Activated T-cell treated with anti-CD3 and anti-CD28 coated beads, Interleukin-2, amount 50 U/mL, for 4 hours (primary cell): ENCODE data around the gene BPIFA1. TPM values are rescaled to one million over a fixed set of nuclear protein-coding genes. Genes with fewer than 3 reads are reported as not detected.

Source experiments
- ATAC-seq, 2 donors: fragments of 200-7000 bp; cut with Tn5 transposase; one replicate each; pipeline ENCODE4 v1.10.0; 2021
- DNase-seq: peaks from one replicate; pipeline ENCODE4 v3.0.0-alpha.2; 2020
- H3K27me3 Mint-ChIP-seq: one replicate; pipeline ENCODE4 v1.8.0; 2021; ENCODE audit warnings: low read depth, mixed read lengths
- H3K36me3 Mint-ChIP-seq: one replicate; pipeline ENCODE4 v1.8.0; 2022; ENCODE audit warnings: mixed read lengths; ENCODE audit not compliant: insufficient read depth
- H3K4me1 Mint-ChIP-seq: one replicate; pipeline ENCODE4 v1.8.0; 2021; ENCODE audit warnings: low read depth, mixed read lengths
- H3K4me3 Mint-ChIP-seq: one replicate; pipeline ENCODE4 v1.8.0; 2021; ENCODE audit warnings: mild to moderate bottlenecking, moderate library complexity, mixed read lengths
- H3K9me3 Mint-ChIP-seq: one replicate; pipeline ENCODE4 v1.8.0; 2021; ENCODE audit warnings: mixed read lengths
- total RNA-seq, 3 donors: library from RNA; stranded (reverse); gene quantifications; one replicate each; pipeline ENCODE4 v1.2.1, GENCODE V29; 2021

BPIFA1 gene
- not detected for total RNA-seq

DNA sequence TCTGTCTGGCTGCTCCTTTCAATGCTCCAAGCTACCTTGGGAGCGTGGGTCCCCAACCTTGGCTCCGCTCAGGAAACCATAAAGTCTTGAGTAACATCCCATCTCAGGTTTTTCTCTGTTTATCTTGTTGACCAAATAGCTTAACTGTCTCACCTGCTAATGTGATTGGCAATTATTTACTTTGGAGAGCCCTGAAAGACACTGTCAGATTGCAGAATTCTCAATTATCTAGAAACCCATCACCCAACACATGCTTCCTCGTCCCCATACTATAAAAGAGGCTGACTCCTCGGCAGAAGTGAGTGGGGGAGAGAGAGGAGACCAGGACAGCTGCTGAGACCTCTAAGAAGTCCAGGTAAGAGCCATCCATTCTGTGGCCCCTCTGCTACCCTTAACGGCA lies at the start of gene BPIFA1:
TSS of gene BPIFA1 (plus strand) at position 301 of the 400 bp plus-strand sequence. CDS start 1,716 bp downstream, outside the sequence.
- no peaks in the 10 kb centered on the region for H3K9me3 Mint-ChIP-seq
- no peak for DNase-seq
- H3K27me3 Mint-ChIP-seq = peaks cover 13% of the 10 kb centered on the region
- no peaks in the 10 kb centered on the region for H3K36me3 Mint-ChIP-seq
- H3K4me3 Mint-ChIP-seq = no peak within 1 kb of the TSS
- H3K4me1 Mint-ChIP-seq = peaks cover 9% of the 10 kb centered on the region
- ATAC-seq = no peak

DNA sequence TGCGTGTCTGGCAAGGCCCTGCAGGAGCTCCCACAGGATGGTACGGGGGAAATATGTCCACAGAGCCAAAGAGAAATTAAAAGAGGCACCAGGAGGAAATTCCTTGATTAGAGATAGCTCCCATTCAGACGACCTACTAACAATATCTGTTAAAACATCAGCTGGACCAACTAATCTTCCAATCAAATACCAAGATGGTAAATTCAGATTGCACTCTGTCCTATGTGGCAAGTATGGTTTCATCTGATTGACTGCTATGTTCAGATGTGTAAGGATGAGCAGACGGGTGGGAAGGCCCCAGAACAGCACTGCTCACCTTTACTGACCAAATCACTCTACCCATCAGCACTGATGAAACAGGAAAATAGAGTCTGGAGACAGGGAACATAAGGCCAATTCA lies 48.3 kb upstream of the BPIFA1 start:
- no peak for ATAC-seq
- no peak overlapping the region for H3K4me3 Mint-ChIP-seq

DNA sequence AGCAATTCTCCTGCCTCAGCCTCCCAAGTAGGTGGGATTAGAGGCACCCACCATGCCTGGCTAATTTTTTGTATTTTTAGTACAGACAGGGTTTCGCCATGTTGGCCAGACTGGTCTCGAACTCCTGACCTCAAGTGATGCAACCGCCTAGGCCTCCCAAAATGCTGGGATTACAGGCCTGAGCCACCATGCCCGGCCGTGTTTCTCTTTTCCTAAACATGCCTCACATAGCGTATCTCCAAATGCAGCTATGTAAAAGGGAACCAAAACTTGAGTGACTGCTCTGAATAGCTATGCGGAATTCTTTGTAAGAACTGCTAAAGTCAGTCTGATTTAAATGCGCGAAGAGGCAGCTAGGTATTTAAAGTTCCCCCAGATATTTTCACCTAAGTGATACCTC lies 47.4 kb upstream of the BPIFA1 start:
- peaks cover 10% of the 10 kb centered on the region for H3K27me3 Mint-ChIP-seq
- H3K9me3 Mint-ChIP-seq = no peaks in the 10 kb centered on the region
- no peaks in the 10 kb centered on the region for H3K4me1 Mint-ChIP-seq

More for the DNA sequence above, 48.3 kb upstream of the BPIFA1 start:
- no peak for DNase-seq
- Mint-ChIP-seq H3K4me1 (no peaks in the 10 kb centered on the region), H3K36me3 (no peaks in the 10 kb centered on the region), H3K27me3 (peaks cover 8% of the 10 kb centered on the region), H3K9me3 (no peaks in the 10 kb centered on the region)

DNA sequence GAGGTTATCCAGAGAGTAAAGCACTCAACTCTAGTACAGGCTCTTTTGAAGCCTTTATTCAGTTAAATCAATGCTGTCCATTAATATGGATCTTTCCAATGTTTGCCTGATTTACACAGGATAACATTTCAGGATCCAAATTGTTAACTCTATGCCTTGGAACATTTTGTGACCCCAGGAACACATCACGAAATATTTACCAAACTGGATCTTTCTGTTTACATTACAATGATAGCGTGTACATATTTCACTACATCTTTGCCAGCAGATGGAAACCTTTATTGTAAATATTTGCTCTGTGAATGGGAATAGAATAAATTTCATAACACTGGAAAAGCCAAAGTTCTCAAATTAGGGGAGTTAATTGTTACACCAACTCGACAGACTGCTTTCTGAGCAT lies 44.3 kb upstream of the BPIFA1 start:
- Mint-ChIP-seq H3K4me1 (peaks cover 2% of the 10 kb centered on the region), H3K4me3 (no peak overlapping the region), H3K36me3 (no peaks in the 10 kb centered on the region), H3K27me3 (peaks cover 17% of the 10 kb centered on the region), H3K9me3 (no peaks in the 10 kb centered on the region)
- no peak for DNase-seq
- ATAC-seq = no peak

More for the DNA sequence above, 47.4 kb upstream of the BPIFA1 start:
- no peak for ATAC-seq
- no peak overlapping the region for H3K4me3 Mint-ChIP-seq
- H3K36me3 Mint-ChIP-seq = no peaks in the 10 kb centered on the region
- no peak for DNase-seq

DNA sequence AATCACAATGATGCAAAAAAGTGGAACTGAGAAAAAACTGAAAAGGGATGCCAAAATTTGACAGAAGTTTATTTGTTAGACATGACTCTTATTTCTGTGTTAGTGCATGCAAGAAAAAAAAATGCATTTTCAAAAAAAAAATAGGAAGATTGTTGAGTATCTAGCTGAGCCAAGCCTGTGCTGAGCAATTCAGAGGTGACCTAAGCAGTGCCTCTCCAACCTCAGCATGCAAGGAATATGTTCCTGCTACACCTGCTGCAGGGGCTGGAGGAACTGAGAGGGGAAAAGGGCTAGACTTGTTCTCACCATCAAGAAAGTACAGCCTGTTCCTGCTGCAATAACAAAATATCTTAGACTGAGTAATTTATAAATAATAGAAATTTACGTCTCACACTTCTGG lies 43.8 kb upstream of the BPIFA1 start:
- H3K4me3 Mint-ChIP-seq = no peak overlapping the region
- no peaks in the 10 kb centered on the region for H3K9me3 Mint-ChIP-seq
- no peak for DNase-seq
- ATAC-seq = no peak
- peaks cover 2% of the 10 kb centered on the region for H3K4me1 Mint-ChIP-seq
- no peaks in the 10 kb centered on the region for H3K36me3 Mint-ChIP-seq
- H3K27me3 Mint-ChIP-seq = peaks cover 19% of the 10 kb centered on the region

DNA sequence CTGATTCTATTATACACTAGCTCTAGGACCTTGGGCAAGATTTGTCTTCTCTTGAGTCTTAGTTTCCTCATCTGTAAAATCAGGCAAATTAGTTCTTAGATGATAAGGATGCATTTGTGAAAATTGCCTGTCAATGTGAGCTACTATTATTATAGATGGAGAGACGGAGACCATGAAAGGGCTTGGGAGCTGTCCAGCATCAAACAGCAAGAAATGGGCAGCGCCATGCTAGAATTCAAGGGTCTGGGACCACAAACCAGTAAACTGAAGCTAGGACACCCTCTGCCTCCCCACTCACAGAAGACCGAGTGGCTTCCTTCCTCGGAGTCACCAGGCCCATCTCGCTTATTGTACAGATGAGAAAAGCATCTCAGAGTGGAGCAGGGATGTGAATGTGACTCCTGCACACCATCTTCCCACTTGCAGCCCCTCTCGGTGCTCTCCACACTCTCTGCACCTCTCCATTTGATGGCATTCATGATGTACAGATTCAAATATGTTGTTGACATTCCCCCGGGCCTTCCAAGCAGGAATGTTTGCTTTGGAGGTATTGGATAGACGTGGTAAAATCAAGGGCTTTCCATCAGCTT lies 42.8 kb upstream of the BPIFA1 start:
- DNase-seq = no peak
- no peak for ATAC-seq
- H3K36me3 Mint-ChIP-seq = no peaks in the 10 kb centered on the region

GRCh38 chr20:33199026-33199425 lies 36.8 kb upstream of the BPIFA1 start:
- Mint-ChIP-seq H3K36me3 (no peaks in the 10 kb centered on the region), H3K27me3 (peaks cover 25% of the 10 kb centered on the region), H3K4me3 (no peak overlapping the region), H3K4me1 (peaks cover 2% of the 10 kb centered on the region), H3K9me3 (no peaks in the 10 kb centered on the region)
- DNase-seq (no peak), ATAC-seq (no peak)

More for the DNA sequence above, 42.8 kb upstream of the BPIFA1 start:
- Mint-ChIP-seq H3K4me1 (peaks cover 2% of the 10 kb centered on the region), H3K27me3 (peaks cover 19% of the 10 kb centered on the region), H3K4me3 (no peak overlapping the region), H3K9me3 (no peaks in the 10 kb centered on the region)

DNA sequence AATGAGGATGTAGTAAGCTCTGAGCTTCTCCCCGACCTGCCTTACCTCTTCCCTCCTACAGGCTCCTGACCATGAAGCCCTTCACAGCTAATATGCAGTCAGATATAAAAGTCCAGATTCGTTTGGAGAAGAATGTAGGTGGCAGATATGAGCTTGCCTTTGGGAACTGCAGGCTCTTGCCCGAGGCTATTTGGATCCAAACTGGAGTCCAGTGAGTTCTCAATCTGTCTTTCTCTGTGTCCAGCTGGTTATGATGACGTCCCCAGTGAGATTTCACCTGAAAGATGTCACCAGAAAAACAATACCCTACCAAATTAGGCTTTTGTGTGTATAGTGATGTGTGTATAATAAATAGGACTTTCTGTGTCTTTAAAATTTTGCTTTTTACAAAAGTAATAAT lies 33.3 kb upstream of the BPIFA1 start:
- DNase-seq = no peak
- no peak for ATAC-seq
- no peaks in the 10 kb centered on the region for H3K4me1 Mint-ChIP-seq
- H3K27me3 Mint-ChIP-seq = peaks cover 24% of the 10 kb centered on the region
- no peak overlapping the region for H3K4me3 Mint-ChIP-seq
- no peaks in the 10 kb centered on the region for H3K36me3 Mint-ChIP-seq
- H3K9me3 Mint-ChIP-seq = no peaks in the 10 kb centered on the region

DNA sequence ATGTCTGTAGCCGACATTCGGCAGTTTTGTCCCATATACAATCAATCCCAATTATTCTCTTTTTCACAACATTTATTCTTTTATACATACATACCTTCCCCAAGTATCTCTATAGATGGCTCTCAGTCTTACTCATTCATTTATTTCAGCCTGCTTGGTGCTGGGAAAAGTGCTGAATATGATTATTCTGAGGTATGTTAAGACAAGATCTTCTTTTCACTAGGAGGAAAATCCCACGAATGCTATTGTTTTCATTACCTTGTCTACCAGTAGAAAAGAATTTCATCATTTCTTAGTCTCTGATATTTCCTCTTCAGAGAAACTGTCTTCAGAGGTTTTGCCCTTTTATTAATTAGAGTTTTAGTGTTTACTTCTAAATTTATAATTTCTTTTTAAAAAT lies 32.4 kb upstream of the BPIFA1 start:
- Mint-ChIP-seq H3K36me3 (no peaks in the 10 kb centered on the region), H3K4me1 (no peaks in the 10 kb centered on the region), H3K4me3 (no peak overlapping the region), H3K27me3 (peaks cover 24% of the 10 kb centered on the region), H3K9me3 (no peaks in the 10 kb centered on the region)
- no peak for DNase-seq
- ATAC-seq = no peak

DNA sequence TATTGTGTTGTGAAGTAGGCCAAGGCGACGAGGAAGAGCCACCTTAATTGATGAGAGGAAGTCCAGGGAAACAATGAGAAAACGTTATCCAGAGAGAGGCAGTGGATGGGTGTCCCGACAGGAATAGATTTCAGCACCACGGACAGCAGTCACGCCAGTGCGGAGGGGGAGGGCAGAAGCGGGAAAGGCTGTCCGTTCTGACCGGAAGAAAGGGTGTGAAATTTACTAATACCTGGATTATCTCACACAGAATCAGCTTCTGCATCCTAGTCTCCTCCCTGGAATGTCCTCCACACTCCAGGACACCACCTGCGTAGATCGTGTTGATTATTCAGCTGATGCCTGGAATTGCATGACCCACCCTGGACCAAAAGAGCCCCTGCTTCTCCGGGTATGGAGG lies 26.0 kb upstream of the BPIFA1 start:
- H3K9me3 Mint-ChIP-seq = no peaks in the 10 kb centered on the region

DNA sequence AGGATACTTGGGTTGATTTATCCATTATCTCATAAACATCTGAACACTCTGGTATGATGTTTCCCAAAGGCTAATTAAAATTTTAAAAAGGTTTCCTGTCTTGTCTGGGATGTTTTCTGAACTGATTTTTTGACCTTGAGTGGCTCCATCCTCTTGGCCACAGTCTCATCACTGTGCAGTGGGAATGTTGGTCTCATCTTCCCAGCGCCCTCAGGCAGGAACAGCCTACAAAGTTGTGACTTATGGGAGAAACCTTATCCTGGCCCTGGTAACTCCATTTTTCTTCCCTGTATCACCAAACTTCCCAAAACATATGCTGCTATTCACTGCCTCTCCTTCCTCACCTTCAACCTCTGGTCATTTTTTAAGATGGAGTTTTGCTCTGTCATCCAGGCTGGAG lies 25.4 kb upstream of the BPIFA1 start:
- DNase-seq = no peak
- Mint-ChIP-seq H3K4me3 (no peak overlapping the region), H3K36me3 (no peaks in the 10 kb centered on the region), H3K4me1 (no peaks in the 10 kb centered on the region), H3K27me3 (peaks cover 48% of the 10 kb centered on the region), H3K9me3 (no peaks in the 10 kb centered on the region)
- no peak for ATAC-seq

More for the DNA sequence above, 26.0 kb upstream of the BPIFA1 start:
- ATAC-seq (no peak), DNase-seq (peak; percentile 7)
- no peaks in the 10 kb centered on the region for H3K36me3 Mint-ChIP-seq
- peaks cover 46% of the 10 kb centered on the region for H3K27me3 Mint-ChIP-seq
- H3K4me1 Mint-ChIP-seq = no peaks in the 10 kb centered on the region
- no peak overlapping the region for H3K4me3 Mint-ChIP-seq

DNA sequence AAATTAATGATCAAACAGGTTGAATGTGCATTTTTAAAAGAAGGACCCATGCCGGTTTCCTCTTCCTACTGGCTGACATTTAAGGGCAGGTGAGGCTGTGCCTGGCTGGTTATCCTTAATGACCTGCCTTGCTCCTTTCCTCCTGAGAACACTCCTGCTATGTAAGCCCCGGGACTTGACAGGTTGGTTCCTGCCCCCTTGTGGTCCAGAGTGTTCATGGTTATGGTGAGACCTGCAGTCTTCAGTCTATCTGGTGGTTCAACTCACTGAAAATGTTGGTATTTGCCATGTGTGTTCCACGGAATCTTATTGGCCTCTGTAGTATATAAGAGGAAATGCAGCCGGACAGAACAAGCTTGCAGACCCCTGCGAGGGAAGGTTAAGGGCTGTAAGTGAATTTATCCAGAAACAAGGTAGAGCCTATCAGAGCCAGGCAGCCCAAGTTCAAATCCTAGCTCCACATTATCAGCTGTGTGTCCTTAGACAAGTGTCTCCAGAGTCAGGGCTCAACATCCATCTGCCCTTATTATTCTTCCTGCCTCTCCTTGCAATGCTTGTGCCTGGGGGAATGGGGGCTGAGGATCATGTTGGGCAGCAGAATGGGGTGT lies 23.9 kb upstream of the BPIFA1 start:
- Mint-ChIP-seq H3K4me1 (no peaks in the 10 kb centered on the region), H3K9me3 (no peaks in the 10 kb centered on the region), H3K4me3 (no peak overlapping the region), H3K36me3 (no peaks in the 10 kb centered on the region), H3K27me3 (peaks cover 57% of the 10 kb centered on the region)
- ATAC-seq (no peak), DNase-seq (no peak)

GRCh38 chr20:33217052-33217451 lies 18.7 kb upstream of the BPIFA1 start, which contains the start of gene BPIFA3:
Gene BPIFA3 (plus strand): TSS chr20:33217352. CDS start chr20:33217537, 185 bp downstream.
- H3K36me3 Mint-ChIP-seq = no peaks in the 10 kb centered on the region
- ATAC-seq (no peak), DNase-seq (no peak)
- no peak within 1 kb of the TSS for H3K4me3 Mint-ChIP-seq
- no peaks in the 10 kb centered on the region for H3K9me3 Mint-ChIP-seq
- no peaks in the 10 kb centered on the region for H3K4me1 Mint-ChIP-seq
- H3K27me3 Mint-ChIP-seq = peaks cover 35% of the 10 kb centered on the region

DNA sequence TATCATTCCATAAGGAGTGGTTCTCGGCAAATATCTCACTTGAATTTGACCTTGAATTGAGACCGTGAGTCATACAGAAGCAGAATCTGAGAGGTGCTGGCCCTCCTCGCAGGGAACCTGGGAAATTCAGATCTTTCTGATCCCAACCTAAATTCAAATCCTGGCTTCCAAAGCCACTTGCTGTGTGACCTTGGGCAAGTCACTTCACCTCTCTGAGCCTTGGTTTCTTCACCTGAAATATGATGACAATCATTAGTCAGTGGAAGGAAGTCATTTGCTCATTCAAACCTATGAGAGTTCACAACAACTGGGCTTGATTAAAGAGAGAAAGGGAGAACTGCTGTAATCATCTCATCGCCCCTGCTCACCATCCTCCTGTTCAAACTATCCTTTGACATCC lies 11.4 kb upstream of the BPIFA1 start:
- no peak for ATAC-seq
- Mint-ChIP-seq H3K27me3 (peaks cover 22% of the 10 kb centered on the region), H3K4me3 (no peak overlapping the region), H3K36me3 (no peaks in the 10 kb centered on the region), H3K9me3 (no peaks in the 10 kb centered on the region), H3K4me1 (no peaks in the 10 kb centered on the region)
- DNase-seq = no peak

DNA sequence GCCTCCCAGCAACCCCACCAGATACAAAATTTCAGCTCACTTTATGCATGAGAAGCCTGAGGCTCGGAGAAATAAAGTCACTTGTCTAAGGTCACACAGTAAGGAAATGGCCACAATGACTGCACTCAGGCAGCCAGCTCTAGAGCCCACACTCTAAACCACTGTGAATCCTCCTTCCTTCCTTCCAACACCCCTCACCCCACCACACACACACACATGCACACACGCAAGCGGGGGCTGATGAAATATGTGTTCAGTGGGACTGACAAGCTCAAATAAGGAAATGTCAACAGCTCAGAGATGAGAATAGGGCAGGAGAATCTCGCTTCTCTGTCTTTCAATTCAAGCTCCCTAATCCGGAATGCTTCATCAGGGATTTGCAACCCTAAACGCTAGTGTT lies 6.0 kb upstream of the BPIFA1 start:
- no peak overlapping the region for H3K4me3 Mint-ChIP-seq
- H3K4me1 Mint-ChIP-seq = peaks cover 9% of the 10 kb centered on the region
- peaks cover 13% of the 10 kb centered on the region for H3K27me3 Mint-ChIP-seq
- ATAC-seq (no peak), DNase-seq (no peak)
- H3K9me3 Mint-ChIP-seq = no peaks in the 10 kb centered on the region
- H3K36me3 Mint-ChIP-seq = no peaks in the 10 kb centered on the region
